ENCODE data around the gene ITPR1. TPM values are rescaled to one million over a fixed set of nuclear protein-coding genes. Genes with fewer than 3 reads are reported as not detected.

ITPR1 gene
- total RNA-seq, 3 donors from 2014 or later: 10.7 to 80.2 (median 20.7) TPM

- DNase-seq (no peak), ATAC-seq (no peak)
- no peaks in the 10 kb centered on the region for H3K36me3 ChIP-seq (ENCODE audit: low read depth)
- intact Hi-C loops (cut with DNase I, micrococcal nuclease): no loop called here
- no peak for TF ChIP-seq CTCF (IDR thresholded peaks at IDR 0.05)
- no peak overlapping the region for H3K4me3 ChIP-seq
- no peaks in the 10 kb centered on the region for H3K9me3 ChIP-seq
- peaks cover 14% of the 10 kb centered on the region for H3K4me1 ChIP-seq (ENCODE audit: low read depth)
Observed at GRCh38 chr3:4507024-4507596, 14.0 kb downstream of the ITPR1 start.

GRCh38 chr3:4508048-4508981 is 15.2 kb downstream of the ITPR1 start:
- ATAC-seq (no peak), DNase-seq (no peak)
- H3K9me3 ChIP-seq: no peaks in the 10 kb centered on the region
- intact Hi-C loops (cut with DNase I, micrococcal nuclease): no loop called here
- H3K36me3 ChIP-seq (ENCODE audit: low read depth): no peaks in the 10 kb centered on the region
- H3K4me1 ChIP-seq (ENCODE audit: low read depth): peaks cover 12% of the 10 kb centered on the region
- no peak for TF ChIP-seq CTCF (IDR thresholded peaks at IDR 0.05)
- no peak overlapping the region for H3K4me3 ChIP-seq

GRCh38 chr3:4509043-4509442 is 15.9 kb downstream of the ITPR1 start:
- H3K4me3 ChIP-seq: no peak overlapping the region
- intact Hi-C loops (cut with DNase I, micrococcal nuclease): no loop called here
- ATAC-seq: no peak
- no peak for DNase-seq
- TF ChIP-seq CTCF (IDR thresholded peaks at IDR 0.05): no peak
- peaks cover 12% of the 10 kb centered on the region for H3K4me1 ChIP-seq (ENCODE audit: low read depth)
- H3K9me3 ChIP-seq: no peaks in the 10 kb centered on the region
- no peaks in the 10 kb centered on the region for H3K36me3 ChIP-seq (ENCODE audit: low read depth)

GRCh38 chr3:4509983-4510755 is 17.0 kb downstream of the ITPR1 start:
- Histone ChIP-seq H3K9me3 (no peaks in the 10 kb centered on the region), H3K4me1 (ENCODE audit: low read depth) (peaks cover 4% of the 10 kb centered on the region), H3K36me3 (ENCODE audit: low read depth) (no peaks in the 10 kb centered on the region), H3K4me3 (no peak overlapping the region)
- ATAC-seq (no peak), DNase-seq (no peak)
- no peak for TF ChIP-seq CTCF (IDR thresholded peaks at IDR 0.05)
- intact Hi-C loops (cut with DNase I, micrococcal nuclease): no loop called here

DNA sequence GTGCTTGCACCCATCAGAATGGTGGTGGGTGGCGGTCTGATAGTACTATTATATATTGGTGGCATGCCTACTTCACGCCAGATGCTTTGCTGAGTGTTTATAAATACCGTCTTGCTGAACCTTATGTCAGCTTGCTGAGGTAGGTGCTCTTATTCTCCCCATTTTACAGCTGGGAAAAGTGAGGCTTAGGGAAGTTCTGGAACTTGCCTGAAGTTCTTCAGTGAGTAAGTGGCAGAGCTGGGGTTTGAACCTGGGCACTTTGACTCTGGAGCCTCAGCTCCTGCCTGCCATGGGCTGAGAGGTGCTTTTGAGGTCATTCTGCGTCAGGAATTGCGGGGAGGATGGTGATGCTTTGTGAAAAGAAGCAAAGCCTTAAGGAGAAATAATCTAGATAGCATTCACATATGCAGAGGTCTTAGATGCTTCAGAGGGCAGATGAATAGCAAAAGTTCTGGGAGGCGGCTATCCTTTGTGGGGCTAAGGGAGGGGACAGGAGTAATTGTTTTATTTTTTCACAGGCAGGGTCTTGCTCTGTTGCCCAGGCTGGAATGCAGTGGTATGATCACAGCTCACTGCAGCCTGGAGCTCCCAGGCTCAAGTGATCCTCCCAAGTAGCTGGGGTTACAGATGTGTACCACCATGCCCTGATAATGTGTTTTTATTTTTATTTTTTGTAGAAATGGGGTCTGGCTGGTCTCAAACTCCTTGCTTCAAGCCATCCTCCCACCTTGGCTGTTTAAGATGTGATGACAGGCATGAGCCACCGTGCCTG is 18.5 kb downstream of the ITPR1 start:
- H3K4me1 ChIP-seq (ENCODE audit: low read depth): no peaks in the 10 kb centered on the region
- no peak for ATAC-seq
- no peaks in the 10 kb centered on the region for H3K9me3 ChIP-seq
- no peaks in the 10 kb centered on the region for H3K36me3 ChIP-seq (ENCODE audit: low read depth)
- no peak overlapping the region for H3K4me3 ChIP-seq
- DNase-seq: no peak
- intact Hi-C loops (cut with DNase I, micrococcal nuclease): no loop called here
- TF ChIP-seq CTCF (IDR thresholded peaks at IDR 0.05): no peak
